GM12878 (cell line): ENCODE measurements around the gene MRPL16. TPM values are rescaled to one million over a fixed set of nuclear protein-coding genes. Genes with fewer than 3 reads are reported as not detected.
"Not testable (repeated sequence)": the region's sequence is repeated elsewhere in the genome, so short reads cannot be mapped to it uniquely, and the experiment has no call there.

ENCODE experiments used
- ATAC-seq: fragments of 200-7000 bp; cut with Tn5 transposase; 3 replicates; pipeline ENCODE4 v1.9.1; 2020; ENCODE audit warnings: mild to moderate bottlenecking, moderate library complexity
- BruUV-seq: library from RNA; stranded (reverse); fragments of 400-500 nt; replicated peaks from 2 replicates; lab custom pipeline; 2021; lab: Mats Ljungman, UMichigan
- CTCF ChIA-PET: fragments of 300-600 bp; sonication (Branson Sonifier 250); formaldehyde crosslinking; extraction: SDS; loops from one replicate; lab custom pipeline; 2021; ENCODE audit warnings: inconsistent platforms; lab: Yijun Ruan, JAX
- POLR2A ChIA-PET: fragments of 350-600 bp; formaldehyde crosslinking; extraction: SDS; loops from one replicate; lab custom pipeline; 2021; ENCODE audit warnings: inconsistent platforms; lab: Charles Lee
- RAD21 ChIA-PET: fragments of 300-600 bp; sonication (Branson Sonifier 250); formaldehyde crosslinking; loops from one replicate; lab custom pipeline; 2023; ENCODE audit warnings: antibody characterized with exemption; ENCODE audit not compliant: unreplicated experiment; lab: Charles Lee
- SMC1A ChIA-PET: fragments of 300-600 bp; sonication (Branson Sonifier 250); formaldehyde crosslinking; loops from one replicate; lab custom pipeline; 2023; ENCODE audit not compliant: unreplicated experiment, uncharacterized antibody; lab: Charles Lee
- DNase-seq: peaks from one replicate; pipeline ENCODE4 v3.0.0-alpha.2; 2011; ENCODE audit warnings: low read depth, low spot score
- FAIRE-seq: peaks from 3 replicates; lab custom pipeline; 2011; peaks lifted over from hg19 to GRCh38; lab: Jason Lieb, UNC
- H2AFZ ChIP-seq: 2 replicates; pipeline ENCODE4 v1.6.0; 2011; ENCODE audit warnings: low read depth, low read length, control low read depth; ENCODE audit not compliant: control insufficient read depth
- H3K27ac ChIP-seq: 2 replicates; pipeline ENCODE4 v1.5.1; 2011; ENCODE audit warnings: control low read depth; ENCODE audit not compliant: control insufficient read depth, insufficient read depth
- H3K27me3 ChIP-seq, 2 experiments: replicated peaks in 1 of 2; 2 replicates each; pipeline versions ENCODE4 v1.6.0 to v1.6.1; 2011; ENCODE audit warnings: low read length in 1 of 2; ENCODE audit not compliant: control insufficient read depth in 2 of 2, insufficient read depth in 2 of 2
- H3K36me3 ChIP-seq, 2 experiments: 2 replicates each; pipeline ENCODE4 v1.5.1; 2011; ENCODE audit warnings: low read length in 1 of 2; ENCODE audit not compliant: control insufficient read depth in 2 of 2, insufficient read depth in 2 of 2
- H3K4me1 ChIP-seq: 2 replicates; pipeline ENCODE4 v1.6.1; 2011; ENCODE audit warnings: mild to moderate bottlenecking, low read length, moderate library complexity, mixed read lengths; ENCODE audit not compliant: control insufficient read depth, insufficient read depth
- H3K4me2 ChIP-seq: 2 replicates; pipeline ENCODE4 v1.6.0; 2011; ENCODE audit warnings: control low read depth; ENCODE audit not compliant: control insufficient read depth, insufficient read depth
- H3K4me3 ChIP-seq: fragments of 200-600 bp; sonication (generic); 2 replicates; pipeline ENCODE4 v1.5.1; 2016
- H3K79me2 ChIP-seq: 2 replicates; pipeline ENCODE4 v1.6.0; 2011; ENCODE audit warnings: low read length; ENCODE audit not compliant: control insufficient read depth, insufficient read depth
- H3K9ac ChIP-seq: 2 replicates; pipeline ENCODE4 v1.8.0; 2011; ENCODE audit warnings: low read length, control low read depth, mixed read lengths; ENCODE audit not compliant: control insufficient read depth, insufficient read depth
- H3K9me3 ChIP-seq: replicated peaks from 3 replicates; pipeline ENCODE4 v1.5.1; 2011; ENCODE audit warnings: mild to moderate bottlenecking, low read length; ENCODE audit not compliant: control insufficient read depth, insufficient read depth
- H4K20me1 ChIP-seq: 2 replicates; pipeline ENCODE4 v1.6.0; 2011; ENCODE audit not compliant: control insufficient read depth, insufficient read depth
- HDAC6 ChIP-seq: fragments of 200-600 bp; sonication (generic); IDR thresholded peaks from one replicate; pipeline ENCODE4 v1.8.0; 2017; ENCODE audit warnings: antibody characterized with exemption; ENCODE audit not compliant: unreplicated experiment
- IRF4 ChIP-seq: IDR thresholded peaks from 2 replicates; pipeline ENCODE4 v1.6.1; 2011; ENCODE audit warnings: low read depth, low read length
- KDM1A ChIP-seq: fragments of 200-600 bp; sonication (generic); IDR thresholded peaks from 2 replicates; pipeline ENCODE4 v1.6.1; 2016; ENCODE audit warnings: borderline replicate concordance
- MTA3 ChIP-seq: IDR thresholded peaks from 2 replicates; pipeline ENCODE4 v1.6.1; 2012; ENCODE audit warnings: low read length, inconsistent platforms, borderline replicate concordance
- NFYB ChIP-seq: IDR thresholded peaks from 2 replicates; pipeline ENCODE4 v1.6.1; 2011; ENCODE audit warnings: low read depth, mild to moderate bottlenecking, low read length, improper control_type of control experiment, moderate library complexity; ENCODE audit not compliant: insufficient read depth
- SIX5 ChIP-seq: IDR thresholded peaks from 2 replicates; pipeline ENCODE4 v1.6.1; 2011; ENCODE audit warnings: mild to moderate bottlenecking, low read depth, low read length, moderate library complexity; ENCODE audit not compliant: severe bottlenecking
- SMAD5 ChIP-seq: IDR thresholded peaks from 2 replicates; pipeline ENCODE4 v1.6.1; 2016; ENCODE audit warnings: antibody characterized with exemption, low read depth
- SMC3 ChIP-seq: IDR thresholded peaks from 2 replicates; pipeline ENCODE4 v1.6.1; 2011; ENCODE audit warnings: low read length, improper control_type of control experiment, borderline replicate concordance
- WGBS: methylation state at CpG from one replicate; pipeline ENCODE4 v1.1.6; 2016; ENCODE audit warnings: low lambda C conversion rate; ENCODE audit not compliant: insufficient replicate concordance, insufficient coverage; ENCODE audit errors: missing lambda C conversion rate; 5-methylcytosine and 5-hydroxymethylcytosine counted together
- in situ Hi-C: fragments of 300-500 bp; cut with MboI; formaldehyde crosslinking; loops from 9 replicates; pipeline ENCODE4 v1.14.3; 2018; ENCODE audit warnings: mixed read lengths
- intact Hi-C: fragments of 100-400 bp; cut with micrococcal nuclease; formaldehyde crosslinking; loops from one replicate; pipeline ENCODE4 v1.14.2; 2022; ENCODE audit not compliant: unreplicated experiment
- polyA plus RNA-seq, 11 experiments: library from polyadenylated mRNA; depleted of rRNA in 4 of 11; unstranded in 6 of 11; stranded (reverse) in 5 of 11; fragments of >200 nt; fragmentation: Nextera tagmentation in 4 of 11; fragmentation: Illumina TruSeq in 1 of 11; extraction: Ambion mirVana in 4 of 11; extraction: Trizol in 1 of 11; gene quantifications; 1 replicate in 1 of 11; 2 replicates in 10 of 11; pipeline versions ENCODE4 v1.2.1 to v1.2.3, GENCODE V29; 2011 to 2016; ENCODE audit warnings: inconsistent platforms in 2 of 11, missing spikeins in 2 of 11, low read depth in 1 of 11
- total RNA-seq, 4 experiments: library from RNA; depleted of rRNA in 3 of 4; stranded (reverse); fragments of >200 nt in 3 of 4; fragmentation: Illumina TruSeq in 1 of 4; extraction: Trizol in 1 of 4; gene quantifications; 2 replicates each; pipeline versions ENCODE4 v1.2.1 to v1.2.3, GENCODE V29; 2013 to 2021
- TF ChIP-seq, protein P1 (sequence below): fragments of 150-350 bp; IDR thresholded peaks from 2 replicates; pipeline ENCODE4 v1.6.1; 2014; ENCODE audit warnings: mild to moderate bottlenecking, low read depth, low read length
- TF ChIP-seq, protein P2 (sequence below): fragments of 450-650 bp; IDR thresholded peaks from 2 replicates; pipeline ENCODE4 v1.6.1; 2017; ENCODE audit warnings: borderline replicate concordance

The MRPL16 gene
- total and polyA plus RNA-seq, 10 of the 15 experiments (the other 5 are each of a cell fraction or from before 2014, with no cell fraction given): 38.2 to 167 (median 106) TPM

DNA sequence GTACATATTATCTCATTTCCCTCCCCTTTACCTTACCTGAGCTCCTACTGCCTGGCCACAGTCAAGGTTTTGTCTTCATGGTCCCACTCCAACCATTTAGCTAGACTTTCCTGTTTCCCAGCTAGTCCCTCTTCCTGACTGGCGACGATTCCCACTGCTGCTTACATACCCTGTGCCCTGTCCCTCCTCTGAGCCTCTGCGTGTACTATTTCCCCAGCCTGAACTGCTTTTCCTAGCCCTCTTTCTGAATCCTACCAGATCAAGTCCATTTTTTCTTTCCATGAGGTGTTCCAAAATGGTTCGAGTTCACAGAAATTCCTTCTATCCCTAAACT, 23.4 kb downstream of the MRPL16 start (continued):
- no peak for TF ChIP-seq IRF4
- no peak for TF ChIP-seq MTA3
- TF ChIP-seq, protein P1, sequence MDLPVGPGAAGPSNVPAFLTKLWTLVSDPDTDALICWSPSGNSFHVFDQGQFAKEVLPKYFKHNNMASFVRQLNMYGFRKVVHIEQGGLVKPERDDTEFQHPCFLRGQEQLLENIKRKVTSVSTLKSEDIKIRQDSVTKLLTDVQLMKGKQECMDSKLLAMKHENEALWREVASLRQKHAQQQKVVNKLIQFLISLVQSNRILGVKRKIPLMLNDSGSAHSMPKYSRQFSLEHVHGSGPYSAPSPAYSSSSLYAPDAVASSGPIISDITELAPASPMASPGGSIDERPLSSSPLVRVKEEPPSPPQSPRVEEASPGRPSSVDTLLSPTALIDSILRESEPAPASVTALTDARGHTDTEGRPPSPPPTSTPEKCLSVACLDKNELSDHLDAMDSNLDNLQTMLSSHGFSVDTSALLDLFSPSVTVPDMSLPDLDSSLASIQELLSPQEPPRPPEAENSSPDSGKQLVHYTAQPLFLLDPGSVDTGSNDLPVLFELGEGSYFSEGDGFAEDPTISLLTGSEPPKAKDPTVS: no peak
- TF ChIP-seq NFYB: no peak

DNA sequence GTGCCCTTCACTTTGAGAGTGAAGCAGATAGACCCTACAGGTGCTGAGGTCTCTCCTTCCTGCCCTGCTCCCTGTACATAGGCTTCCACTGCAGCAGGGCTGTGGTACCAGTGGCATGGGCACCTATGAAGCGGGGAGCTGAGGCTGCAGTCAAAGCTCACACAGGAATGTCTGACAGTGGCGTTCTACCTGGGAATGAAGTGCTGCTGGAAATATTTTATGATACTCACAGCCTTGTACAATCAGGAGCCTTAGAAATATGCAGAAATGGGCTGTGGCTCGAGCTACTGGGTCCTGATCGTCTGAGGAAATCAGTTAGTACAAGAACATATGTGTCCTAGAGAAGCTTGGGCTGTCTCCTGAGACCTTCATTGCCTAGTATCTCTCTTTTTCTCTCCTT, 24.8 kb downstream of the MRPL16 start:
- BruUV-seq: no TSS peak
- in situ Hi-C loops: no loop called here
- 37% methylated on average over 4 of the region's 4 CpGs for WGBS

DNA sequence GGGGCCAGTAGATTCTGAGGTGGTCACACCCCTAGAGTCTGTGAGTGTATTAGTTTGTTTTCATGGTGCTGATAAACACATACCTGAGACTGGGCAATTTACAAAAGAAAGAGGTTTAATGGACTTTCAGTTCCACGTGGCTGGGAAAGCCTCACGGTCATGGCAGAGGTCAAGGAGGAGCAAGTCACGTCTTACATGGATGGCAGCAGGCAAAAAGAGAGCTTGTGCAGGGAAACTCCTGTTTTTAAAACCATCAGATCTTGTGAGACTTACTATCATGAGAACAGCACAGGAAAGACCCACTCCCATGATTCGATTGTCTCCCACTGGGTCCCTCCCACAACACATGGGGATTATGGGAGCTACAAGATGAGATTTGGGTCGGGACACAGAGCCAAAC, 26.1 kb downstream of the MRPL16 start:
- not testable (repeated sequence) for BruUV-seq

More for the DNA sequence above, 24.8 kb downstream of the MRPL16 start:
- Histone ChIP-seq H2AFZ (no peak overlapping the region), H3K4me3 (no peak overlapping the region), H3K79me2 (no peaks in the 10 kb centered on the region), H4K20me1 (no peaks in the 10 kb centered on the region), H3K4me1 (no peaks in the 10 kb centered on the region), H3K4me2 (no peak overlapping the region), H3K27ac (no peak overlapping the region), H3K9me3 (peaks cover 2% of the 10 kb centered on the region; the same call in 2 of the 3 replicates), H3K27me3 (no peaks in the 10 kb centered on the region), H3K36me3 (no peaks in the 10 kb centered on the region), H3K9ac (no peak overlapping the region)
- ChIA-PET CTCF (interaction anchor here (0.6 to 1.8 kb wide), 2 partner anchors 16 to 108 kb away, joined by 3 to 6 read pairs; no protein-coding TSS in a partner anchor), RAD21 (no interaction called here), POLR2A (no interaction called here), SMC1A (interaction anchor here (1.2 to 1.6 kb wide), 3 partner anchors 13 to 16 kb away, joined by 3 to 5 read pairs (median 4); no protein-coding TSS in a partner anchor)
- intact Hi-C loops: no loop called here
- ATAC-seq (no peak), FAIRE-seq (no peak), DNase-seq (no peak)
- no peak for TF ChIP-seq SMAD5
- no peak for TF ChIP-seq KDM1A
- TF ChIP-seq SIX5: no peak
- TF ChIP-seq, protein P2, sequence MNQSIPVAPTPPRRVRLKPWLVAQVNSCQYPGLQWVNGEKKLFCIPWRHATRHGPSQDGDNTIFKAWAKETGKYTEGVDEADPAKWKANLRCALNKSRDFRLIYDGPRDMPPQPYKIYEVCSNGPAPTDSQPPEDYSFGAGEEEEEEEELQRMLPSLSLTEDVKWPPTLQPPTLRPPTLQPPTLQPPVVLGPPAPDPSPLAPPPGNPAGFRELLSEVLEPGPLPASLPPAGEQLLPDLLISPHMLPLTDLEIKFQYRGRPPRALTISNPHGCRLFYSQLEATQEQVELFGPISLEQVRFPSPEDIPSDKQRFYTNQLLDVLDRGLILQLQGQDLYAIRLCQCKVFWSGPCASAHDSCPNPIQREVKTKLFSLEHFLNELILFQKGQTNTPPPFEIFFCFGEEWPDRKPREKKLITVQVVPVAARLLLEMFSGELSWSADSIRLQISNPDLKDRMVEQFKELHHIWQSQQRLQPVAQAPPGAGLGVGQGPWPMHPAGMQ: no peak
- no peak for TF ChIP-seq SMC3
- no peak for TF ChIP-seq HDAC6

More for the DNA sequence above, 26.1 kb downstream of the MRPL16 start:
- H3K27ac ChIP-seq, H3K9ac ChIP-seq, FAIRE-seq, H3K9me3 ChIP-seq, H3K27me3 ChIP-seq, DNase-seq, ATAC-seq, H2AFZ ChIP-seq, H3K36me3 ChIP-seq, H4K20me1 ChIP-seq, intact Hi-C loops, H3K4me2 ChIP-seq, H3K4me1 ChIP-seq, POLR2A ChIA-PET, in situ Hi-C loops, H3K79me2 ChIP-seq, RAD21 ChIA-PET, H3K4me3 ChIP-seq: not testable (repeated sequence)
- ChIA-PET SMC1A (interaction anchor here (1.1 kb wide), 1 partner anchor 10 kb away, joined by 3 read pairs; no protein-coding TSS in a partner anchor), CTCF (interaction anchor here (0.7 to 1.8 kb wide), 2 partner anchors 17 to 955 kb away, joined by 3 to 6 read pairs; no protein-coding TSS in a partner anchor)
- WGBS: 4% methylated on average over 5 of the region's 5 CpGs
